GM12864 (cell line): ENCODE results near the gene NCOA7.

Experiments
- DNase-seq: peaks from one replicate; pipeline ENCODE4 v3.0.0-alpha.2; 2011; ENCODE audit warnings: low read depth
- H3K4me3 ChIP-seq: 2 replicates; pipeline ENCODE4 v1.5.1; 2011; ENCODE audit warnings: mild to moderate bottlenecking, low read depth, low read length, control low read depth
- TF ChIP-seq, protein P1 (sequence below): IDR thresholded peaks from 2 replicates; pipeline ENCODE4 v1.5.1; 2011; ENCODE audit warnings: low read depth, mild to moderate bottlenecking, moderate library complexity, low read length, control low read depth, inconsistent platforms; ENCODE audit errors: missing control alignments

Gene NCOA7

DNA sequence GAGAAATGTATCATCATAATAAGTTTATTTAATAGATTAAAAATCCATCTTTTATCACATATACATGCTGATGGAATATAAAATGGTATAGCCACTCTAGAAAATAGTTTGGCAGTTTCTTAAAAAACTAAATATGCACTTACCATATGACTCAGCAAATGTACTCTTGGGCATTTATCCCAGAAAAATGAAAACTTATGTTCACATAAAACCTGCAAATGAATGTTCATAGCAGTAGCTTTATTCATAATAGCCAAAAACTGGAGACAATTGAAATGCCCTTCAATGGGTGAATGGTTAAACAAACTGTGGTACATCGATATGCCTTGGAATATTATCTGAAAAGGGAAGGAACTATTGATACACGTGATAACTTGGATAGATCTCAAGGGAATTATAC lies 6.4 kb upstream of the NCOA7 start:
- H3K4me3 ChIP-seq: no peak overlapping the region
- TF ChIP-seq, protein P1, sequence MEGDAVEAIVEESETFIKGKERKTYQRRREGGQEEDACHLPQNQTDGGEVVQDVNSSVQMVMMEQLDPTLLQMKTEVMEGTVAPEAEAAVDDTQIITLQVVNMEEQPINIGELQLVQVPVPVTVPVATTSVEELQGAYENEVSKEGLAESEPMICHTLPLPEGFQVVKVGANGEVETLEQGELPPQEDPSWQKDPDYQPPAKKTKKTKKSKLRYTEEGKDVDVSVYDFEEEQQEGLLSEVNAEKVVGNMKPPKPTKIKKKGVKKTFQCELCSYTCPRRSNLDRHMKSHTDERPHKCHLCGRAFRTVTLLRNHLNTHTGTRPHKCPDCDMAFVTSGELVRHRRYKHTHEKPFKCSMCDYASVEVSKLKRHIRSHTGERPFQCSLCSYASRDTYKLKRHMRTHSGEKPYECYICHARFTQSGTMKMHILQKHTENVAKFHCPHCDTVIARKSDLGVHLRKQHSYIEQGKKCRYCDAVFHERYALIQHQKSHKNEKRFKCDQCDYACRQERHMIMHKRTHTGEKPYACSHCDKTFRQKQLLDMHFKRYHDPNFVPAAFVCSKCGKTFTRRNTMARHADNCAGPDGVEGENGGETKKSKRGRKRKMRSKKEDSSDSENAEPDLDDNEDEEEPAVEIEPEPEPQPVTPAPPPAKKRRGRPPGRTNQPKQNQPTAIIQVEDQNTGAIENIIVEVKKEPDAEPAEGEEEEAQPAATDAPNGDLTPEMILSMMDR: no peak
- DNase-seq: no peak

DNA sequence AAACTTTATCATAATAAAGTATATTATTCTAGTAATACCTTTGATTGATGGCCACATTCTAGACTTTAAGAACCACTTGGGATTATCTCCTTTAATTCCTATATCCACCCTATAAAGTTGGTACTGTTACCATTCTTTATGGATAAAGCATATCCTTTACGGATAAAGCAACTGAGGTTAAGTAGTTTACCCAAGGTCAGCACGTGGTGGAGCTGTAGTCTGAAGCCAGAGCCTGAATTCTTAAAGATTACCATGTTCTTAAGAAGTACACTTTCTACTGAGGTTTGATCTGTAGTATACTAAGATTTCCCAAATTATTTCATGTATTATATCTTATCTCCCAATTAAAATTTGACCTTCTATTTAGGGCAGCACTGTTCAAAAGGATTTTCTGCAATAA lies 3.0 kb upstream of the NCOA7 start:
- TF ChIP-seq, protein P1: peak; percentile 33
- no peak overlapping the region for H3K4me3 ChIP-seq
- no peak for DNase-seq

DNA sequence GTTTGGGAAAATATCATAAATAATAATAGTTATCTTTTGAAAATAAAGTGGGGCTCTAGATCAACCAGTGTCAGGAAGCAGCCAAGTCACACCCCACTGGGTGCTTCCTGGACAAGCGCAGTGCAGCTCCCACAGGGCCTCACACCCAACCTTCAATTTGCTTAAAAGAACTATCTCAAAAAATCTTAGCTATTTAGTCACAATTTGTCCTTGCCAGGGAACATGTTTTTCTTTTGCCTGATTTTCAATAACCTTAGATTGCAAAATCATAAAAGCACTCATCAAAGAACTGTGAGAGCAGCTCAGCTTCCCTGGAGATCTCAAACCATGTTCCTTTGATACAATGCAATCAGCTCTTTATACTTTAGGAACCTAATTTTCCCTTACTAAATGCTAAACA lies 1.6 kb upstream of the NCOA7 start:
- no peak for DNase-seq
- TF ChIP-seq, protein P1: no peak

DNA sequence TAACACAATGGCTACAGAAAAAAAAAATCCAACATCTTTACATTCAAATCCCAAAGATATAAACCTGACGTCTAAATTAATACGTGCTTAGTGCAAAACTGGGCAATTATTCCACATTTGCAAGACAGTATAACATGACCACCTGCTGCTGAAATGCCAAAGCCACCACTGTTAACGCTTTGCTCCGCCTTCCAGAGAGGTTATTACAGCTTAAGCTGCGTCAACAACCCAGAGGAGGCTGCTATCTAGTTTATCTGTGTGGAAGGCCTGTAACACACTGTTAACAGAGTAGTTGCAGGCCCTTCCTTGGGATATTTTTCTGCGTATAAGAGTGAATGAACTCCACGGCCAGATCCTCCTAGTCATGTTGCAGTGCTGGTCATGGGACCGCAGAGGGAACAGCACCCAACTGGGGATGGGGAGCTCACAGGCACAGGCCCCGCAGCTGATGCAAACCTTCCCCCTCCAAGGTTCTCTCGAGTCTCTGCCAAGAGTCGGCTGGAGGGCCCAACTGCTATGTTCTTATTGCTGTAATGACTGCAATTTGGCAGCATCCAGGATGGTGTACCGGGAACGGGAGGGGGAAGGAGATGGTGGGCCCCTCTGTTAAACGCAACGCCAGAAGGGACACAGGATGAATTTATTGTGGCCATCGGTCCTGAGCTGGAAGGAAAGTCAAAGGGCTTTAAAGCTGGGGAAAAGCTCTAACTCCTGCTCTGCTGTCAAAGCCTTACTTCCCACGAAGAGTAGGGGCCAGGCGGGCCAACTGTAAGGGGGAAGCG lies 993 bp upstream of the NCOA7 start:
- DNase-seq: no peak
- TF ChIP-seq, protein P1: no peak
- peak overlapping the region; percentile 69 for H3K4me3 ChIP-seq

More for the DNA sequence above, 1.6 kb upstream of the NCOA7 start:
- H3K4me3 ChIP-seq: no peak overlapping the region

DNA sequence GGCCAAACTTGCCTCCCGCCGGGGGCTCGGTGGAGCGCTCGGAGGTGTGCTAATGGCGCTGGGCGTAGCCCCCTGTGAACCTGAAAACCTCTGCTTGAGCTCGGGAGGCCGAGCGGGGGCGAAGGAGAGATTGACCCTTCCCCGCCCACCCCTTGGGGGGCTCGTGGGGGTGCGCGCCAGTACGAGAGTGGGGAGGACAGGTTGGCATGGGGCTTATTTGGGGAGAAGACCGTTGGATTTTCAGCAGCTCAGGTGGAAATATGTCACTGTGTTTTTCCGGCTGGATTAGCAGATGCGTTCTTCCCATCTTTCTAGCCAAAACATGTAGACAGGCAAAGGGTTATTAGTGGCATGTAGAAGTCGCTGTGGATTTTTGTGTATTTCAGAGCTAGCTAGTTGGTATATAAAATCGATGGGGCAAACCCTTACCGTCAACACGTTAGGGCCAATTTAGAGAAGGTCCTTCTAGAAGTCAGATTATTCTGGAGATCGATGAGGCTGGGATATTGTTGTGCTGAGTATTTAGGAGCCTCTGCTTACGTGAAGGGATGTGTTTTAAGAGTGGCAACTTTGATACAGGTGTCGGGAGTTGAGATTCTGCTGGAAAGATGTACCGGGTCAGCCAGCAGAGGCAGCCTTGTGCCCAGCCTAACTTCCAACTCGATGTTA lies 525 bp downstream of the NCOA7 start:
- TF ChIP-seq, protein P1: peak; percentile 83
- no peak for DNase-seq

DNA sequence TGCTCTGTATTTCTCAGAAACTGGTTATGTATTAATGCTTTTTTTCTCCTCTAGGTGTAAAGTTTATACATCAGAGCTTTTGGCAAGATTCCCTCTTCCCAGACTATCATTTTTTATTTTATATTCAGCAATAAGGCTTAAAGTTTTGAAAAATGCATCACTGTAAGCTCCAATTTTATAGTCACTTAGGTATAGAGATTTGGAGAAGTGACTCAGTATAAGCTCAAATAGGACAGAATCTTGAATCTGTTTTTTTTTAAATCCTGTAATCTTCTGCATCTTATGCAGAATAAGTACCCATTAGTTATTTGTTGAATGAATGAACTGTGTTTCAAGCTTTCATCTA lies 1.0 kb downstream of the NCOA7 start:
- no peak for DNase-seq
- TF ChIP-seq, protein P1: no peak
- peak overlapping the region; percentile 69; the same call in 1 of the 2 replicates for H3K4me3 ChIP-seq

More for the DNA sequence above, 525 bp downstream of the NCOA7 start:
- peak overlapping the region; percentile 69 for H3K4me3 ChIP-seq
